ENCODE data around the gene MLLT3.

GRCh38 chr9:20472342-20473045 is 149.8 kb downstream of the MLLT3 start:
- TF ChIP-seq CTCF (IDR thresholded peaks at IDR 0.05) (no peak), ZNF138 (CRISPR knock-in tag; conservative IDR thresholded peaks at IDR 0.05) (no peak), CREB1 (CRISPR knock-in tag; IDR thresholded peaks at IDR 0.05) (no peak), NFYB (CRISPR knock-in tag; conservative IDR thresholded peaks at IDR 0.05; ENCODE audit: low read depth) (no peak), RELA (CRISPR knock-in tag; IDR thresholded peaks at IDR 0.05; ENCODE audit: borderline replicate concordance) (no peak), AFF4 (CRISPR knock-in tag; IDR thresholded peaks at IDR 0.05; ENCODE audit: borderline replicate concordance) (no peak), ETV6 (CRISPR knock-in tag; IDR thresholded peaks at IDR 0.05) (no peak)
